Fibroblast of pulmonary artery (primary cell): Measurements from ENCODE around the gene RAB7A.
"Not testable (repeated sequence)": the region's sequence is repeated elsewhere in the genome, so short reads cannot be mapped to it uniquely, and the experiment has no call there.

Source experiments
- DNase-seq: peaks from one replicate; pipeline ENCODE4 v3.0.0-alpha.2; 2010; ENCODE audit warnings: low read depth
- H3K4me3 ChIP-seq: replicated peaks from 2 replicates; pipeline ENCODE4 v1.5.1; 2011; ENCODE audit warnings: low read depth, mild to moderate bottlenecking, control low read depth, low read length, moderate library complexity
- TF ChIP-seq, protein P1 (sequence below): IDR thresholded peaks from 2 replicates; pipeline ENCODE4 v1.5.1; 2011; ENCODE audit warnings: mild to moderate bottlenecking, control low read depth, low read length, inconsistent platforms; ENCODE audit errors: missing control alignments

The RAB7A gene

DNA sequence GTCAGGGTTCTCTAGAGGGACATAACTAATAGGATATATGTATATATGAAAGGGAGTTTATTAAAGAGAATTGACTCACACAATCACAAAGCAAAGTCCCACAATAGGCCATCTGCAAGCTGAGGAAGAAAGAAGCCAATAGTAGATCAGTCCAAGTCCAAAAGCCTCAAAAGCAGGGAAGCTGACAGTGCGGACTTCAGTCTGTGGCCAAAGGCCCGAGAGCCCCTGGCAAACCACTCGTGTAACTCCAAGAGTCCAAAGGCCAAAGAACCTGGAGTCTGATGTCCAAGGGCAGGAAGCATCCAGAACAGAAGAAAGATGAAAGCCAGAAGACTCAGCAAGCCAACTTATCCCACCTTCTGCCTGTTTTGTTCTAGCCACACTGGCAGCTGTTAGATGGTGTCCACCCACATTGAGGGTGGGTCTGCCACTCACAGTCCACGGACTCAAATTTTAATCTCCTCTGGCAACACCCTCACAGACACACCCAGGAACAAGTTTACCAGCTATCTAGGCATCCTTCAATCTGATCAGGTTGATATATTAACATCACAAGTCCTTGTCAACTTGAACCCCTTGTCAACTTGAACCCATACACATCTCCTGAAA lies 99.2 kb downstream of the RAB7A start:
- TF ChIP-seq, protein P1, sequence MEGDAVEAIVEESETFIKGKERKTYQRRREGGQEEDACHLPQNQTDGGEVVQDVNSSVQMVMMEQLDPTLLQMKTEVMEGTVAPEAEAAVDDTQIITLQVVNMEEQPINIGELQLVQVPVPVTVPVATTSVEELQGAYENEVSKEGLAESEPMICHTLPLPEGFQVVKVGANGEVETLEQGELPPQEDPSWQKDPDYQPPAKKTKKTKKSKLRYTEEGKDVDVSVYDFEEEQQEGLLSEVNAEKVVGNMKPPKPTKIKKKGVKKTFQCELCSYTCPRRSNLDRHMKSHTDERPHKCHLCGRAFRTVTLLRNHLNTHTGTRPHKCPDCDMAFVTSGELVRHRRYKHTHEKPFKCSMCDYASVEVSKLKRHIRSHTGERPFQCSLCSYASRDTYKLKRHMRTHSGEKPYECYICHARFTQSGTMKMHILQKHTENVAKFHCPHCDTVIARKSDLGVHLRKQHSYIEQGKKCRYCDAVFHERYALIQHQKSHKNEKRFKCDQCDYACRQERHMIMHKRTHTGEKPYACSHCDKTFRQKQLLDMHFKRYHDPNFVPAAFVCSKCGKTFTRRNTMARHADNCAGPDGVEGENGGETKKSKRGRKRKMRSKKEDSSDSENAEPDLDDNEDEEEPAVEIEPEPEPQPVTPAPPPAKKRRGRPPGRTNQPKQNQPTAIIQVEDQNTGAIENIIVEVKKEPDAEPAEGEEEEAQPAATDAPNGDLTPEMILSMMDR: no peak
- DNase-seq: no peak
- H3K4me3 ChIP-seq: no peak overlapping the region

DNA sequence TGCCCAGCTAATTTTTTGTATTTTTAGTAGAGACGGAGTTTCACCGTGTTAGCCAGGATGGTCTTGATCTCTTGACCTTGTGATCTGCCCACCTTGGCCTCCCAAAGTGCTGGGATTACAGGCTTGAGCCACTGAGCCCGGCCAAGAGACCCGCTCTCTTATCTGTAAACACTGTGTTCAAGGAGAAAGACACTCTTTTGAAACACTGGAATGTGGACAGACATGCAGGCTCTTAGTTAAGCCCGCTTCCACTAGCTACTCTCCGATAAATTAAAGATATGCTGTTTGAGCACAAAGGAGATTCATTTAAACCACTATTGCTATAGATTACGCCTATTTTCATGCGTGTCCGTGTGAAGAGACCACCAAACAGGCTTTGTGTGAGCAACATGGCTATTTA lies 103.1 kb downstream of the RAB7A start:
- H3K4me3 ChIP-seq, DNase-seq: not testable (repeated sequence)

DNA sequence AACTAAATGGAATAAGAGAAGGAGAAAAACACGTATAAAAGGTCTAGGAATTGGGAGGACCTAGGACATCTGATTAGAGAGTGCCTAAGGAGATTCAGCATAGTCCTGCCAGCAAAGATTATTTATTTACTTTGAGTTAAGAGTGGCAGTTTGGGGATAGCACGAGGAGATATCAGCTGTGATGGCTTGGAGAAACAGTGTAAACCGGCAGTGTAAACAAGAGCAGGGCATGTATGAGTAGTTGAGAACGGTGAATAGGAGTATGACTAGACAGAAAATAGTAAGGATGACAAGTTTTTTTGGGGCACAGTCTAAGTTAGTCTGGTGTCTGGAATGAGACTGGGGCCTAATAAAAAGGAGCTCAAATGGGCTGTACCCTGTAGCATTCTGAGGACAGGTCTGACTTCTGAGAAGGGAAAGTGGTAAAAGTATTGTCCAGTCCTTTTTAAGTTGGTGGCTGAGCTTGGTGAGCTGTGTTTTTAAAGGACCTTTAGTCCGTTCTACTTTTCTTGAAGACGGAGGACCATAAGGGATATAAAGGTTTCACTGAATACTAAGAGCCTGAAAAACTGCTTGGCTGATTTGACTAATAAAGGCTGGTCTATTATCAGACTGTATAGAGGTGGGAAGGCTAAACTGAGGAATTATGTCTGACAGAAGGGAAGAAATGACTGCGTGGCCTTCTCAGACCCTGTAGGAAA lies 104.1 kb downstream of the RAB7A start:
- DNase-seq, H3K4me3 ChIP-seq: not testable (repeated sequence)

DNA sequence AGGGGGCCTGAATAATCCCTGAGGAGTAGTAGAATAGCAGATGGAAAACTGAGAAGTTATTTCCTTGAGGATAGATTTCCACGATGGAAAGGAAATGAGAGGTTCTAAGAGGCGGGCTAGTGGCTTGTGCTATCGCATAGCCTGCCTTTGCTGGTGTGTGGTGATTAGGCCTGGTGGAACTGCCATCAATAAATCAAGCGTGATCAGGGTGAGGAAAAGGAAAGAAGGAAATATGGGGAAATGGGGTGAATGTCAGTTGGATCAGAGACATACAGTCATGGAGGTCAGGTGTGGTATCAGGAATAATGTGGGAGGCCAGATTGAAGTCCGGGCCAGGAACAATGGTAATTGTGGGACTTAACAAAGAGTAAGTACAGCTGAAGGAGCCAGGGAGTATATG lies 104.8 kb downstream of the RAB7A start:
- DNase-seq, H3K4me3 ChIP-seq: not testable (repeated sequence)

DNA sequence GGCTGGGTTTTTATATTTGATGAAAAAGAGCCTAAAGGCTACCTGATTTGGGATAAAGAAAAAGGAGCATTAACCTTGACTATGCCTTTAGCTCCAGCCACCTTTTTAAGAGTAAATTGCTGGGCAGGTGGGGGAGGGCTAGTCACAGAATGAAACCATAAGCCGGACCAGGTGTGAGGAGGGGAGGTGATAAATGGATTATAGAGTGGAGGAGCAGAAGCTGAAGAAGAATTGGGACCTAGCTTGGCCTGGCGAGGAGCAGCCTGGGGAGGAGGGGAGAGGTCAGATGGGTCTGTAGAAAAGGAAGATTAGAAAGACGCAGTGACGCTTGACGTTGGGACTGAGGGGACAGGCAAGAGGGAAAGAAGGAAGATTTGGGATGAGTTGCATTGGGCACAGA lies 107.0 kb downstream of the RAB7A start:
- DNase-seq, H3K4me3 ChIP-seq: not testable (repeated sequence)

DNA sequence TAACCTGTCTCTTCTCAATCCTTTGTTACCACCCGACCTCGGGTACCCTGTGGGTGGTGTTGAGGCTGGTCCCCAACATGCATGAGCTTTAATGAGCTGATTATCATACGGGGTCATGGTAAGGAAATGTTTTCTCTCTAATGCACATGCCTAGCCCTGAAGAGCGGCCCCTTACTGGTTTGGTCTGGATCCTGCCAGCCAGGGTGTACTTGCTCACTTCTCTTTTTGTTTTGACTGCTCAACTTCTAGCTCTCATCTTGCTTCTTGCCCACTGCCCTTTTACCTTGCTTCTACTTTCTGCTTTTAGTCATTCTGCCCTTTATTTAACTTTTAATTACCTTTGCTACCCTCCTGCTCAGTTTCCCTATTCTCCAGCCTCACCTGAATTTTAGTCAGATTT lies 109.1 kb downstream of the RAB7A start:
- H3K4me3 ChIP-seq: no peak overlapping the region
- TF ChIP-seq, protein P1: no peak
- DNase-seq: no peak

DNA sequence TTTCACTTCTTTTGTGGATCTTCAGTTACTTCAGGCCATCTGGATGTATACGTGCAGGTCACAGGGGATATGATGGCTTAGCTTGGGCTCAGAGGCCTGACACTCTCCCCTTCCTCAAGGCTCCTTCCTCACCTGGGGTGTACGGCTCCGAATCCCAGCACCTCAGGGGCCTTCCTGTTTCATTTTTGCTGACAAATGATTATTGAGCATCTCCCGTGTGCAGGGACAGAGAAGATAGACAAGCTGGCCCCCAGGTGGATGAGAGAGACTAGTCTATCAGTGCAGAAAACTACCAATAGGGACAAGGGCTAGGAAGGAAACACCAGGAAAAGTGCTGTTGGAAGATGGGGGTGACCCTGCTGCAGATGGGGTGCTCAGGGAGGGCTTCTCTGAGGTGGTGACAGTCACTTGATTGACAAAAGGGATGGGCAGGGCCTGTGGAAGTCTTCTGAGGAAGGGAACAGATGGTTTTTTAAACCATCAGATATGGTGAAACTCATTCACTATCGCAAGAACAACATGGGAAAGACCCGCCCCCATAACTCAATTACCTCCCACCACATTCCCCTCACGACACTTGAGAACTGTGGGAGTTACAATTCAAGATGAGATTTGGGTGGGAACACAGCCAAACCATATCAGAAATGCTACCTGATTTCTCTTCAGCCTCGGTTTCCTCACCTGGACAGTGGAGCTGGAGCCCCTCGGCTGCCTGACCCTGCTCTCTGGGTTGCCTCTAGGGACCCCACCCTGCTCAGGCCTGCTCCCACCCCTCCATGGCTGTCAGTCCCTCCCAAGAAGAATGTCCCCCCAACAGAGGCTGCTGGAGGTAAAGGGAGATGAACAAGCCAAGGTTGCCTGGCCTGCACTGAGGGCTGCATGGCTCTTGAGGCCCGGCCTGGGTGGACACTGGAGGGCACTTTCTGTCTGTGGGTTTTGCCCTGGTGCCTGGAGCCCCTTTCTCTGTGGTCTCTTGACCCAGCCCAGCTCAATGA lies 116.2 kb downstream of the RAB7A start:
- H3K4me3 ChIP-seq: no peak overlapping the region
- TF ChIP-seq, protein P1: no peak
- DNase-seq: no peak

DNA sequence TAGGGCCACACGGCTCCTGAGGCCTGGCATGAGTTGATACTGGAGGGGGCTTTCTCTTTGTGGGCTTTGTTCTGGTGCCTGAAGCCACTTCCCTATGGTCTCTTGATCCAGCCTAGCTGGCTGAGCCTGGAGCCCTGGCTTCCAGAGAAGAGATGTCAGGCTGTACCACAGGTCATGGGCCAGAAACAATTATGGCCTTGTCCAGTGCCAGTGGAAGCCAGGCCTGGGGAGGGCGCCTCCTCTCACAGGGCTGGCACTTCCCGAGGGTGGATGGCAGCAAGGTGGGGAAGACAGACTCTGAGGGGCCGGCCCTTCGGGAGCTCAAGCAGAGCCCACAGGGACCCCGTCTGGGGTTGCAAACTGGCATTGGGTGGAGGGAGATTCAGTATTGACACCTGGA lies 118.5 kb downstream of the RAB7A start:
- H3K4me3 ChIP-seq: no peak overlapping the region
- no peak for DNase-seq
- TF ChIP-seq, protein P1: no peak
